ENCODE measurements around the gene SLC7A4. TPM values are rescaled to one million over a fixed set of nuclear protein-coding genes. Genes with fewer than 3 reads are reported as not detected.

SLC7A4 gene
- total and polyA plus RNA-seq, 7 experiments from 2014 or later: 0.08 to 0.13 (median 0.13) TPM; not detected in 4

DNA sequence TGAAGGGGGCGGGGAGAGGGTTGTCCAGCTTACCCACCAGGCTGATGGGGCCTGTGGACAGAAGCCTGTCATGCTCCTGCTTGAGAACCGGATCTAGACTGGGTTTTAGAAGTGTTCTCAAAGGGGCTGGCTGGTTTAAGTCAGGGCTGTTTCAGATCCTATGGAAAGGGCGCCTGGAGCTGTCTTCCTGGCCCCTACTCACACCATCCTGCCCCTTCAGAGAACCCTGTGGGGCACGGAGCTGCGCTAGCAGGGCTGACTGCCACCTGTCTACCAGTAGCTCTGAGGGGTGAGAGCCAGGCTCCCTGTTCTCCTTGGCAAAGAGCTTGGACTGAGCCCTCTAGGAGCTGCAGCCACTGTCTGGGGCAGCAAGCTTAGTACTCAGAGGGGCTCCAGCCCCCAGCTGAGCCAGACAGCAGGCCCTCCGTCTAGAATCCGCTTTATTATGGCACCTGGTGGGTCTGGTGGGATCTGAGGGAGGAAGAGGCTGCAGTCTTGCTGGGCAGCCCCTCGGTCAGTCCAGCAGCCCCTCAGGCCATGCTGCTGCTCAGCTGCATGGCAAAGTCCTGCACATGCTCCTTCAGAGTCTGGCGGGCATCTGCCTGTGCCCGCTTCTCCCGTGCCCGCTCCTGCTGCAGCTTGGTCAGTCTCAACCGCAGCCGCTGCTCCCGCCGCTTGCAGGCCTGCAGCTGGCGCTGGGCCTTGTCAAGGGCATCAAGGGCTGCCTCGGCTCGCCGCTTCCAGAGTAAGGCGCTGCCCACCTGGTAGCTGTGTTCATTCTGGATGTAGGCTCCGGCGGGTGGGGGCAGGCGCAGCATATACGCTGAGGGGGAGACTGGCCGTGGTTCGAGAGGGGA lies 32.8 kb downstream of the SLC7A4 start:
- H3K4me3 Mint-ChIP-seq: peak overlapping the region in 6 of 10 donors; percentile 94 to 98 (median 96)
- Histone ChIP-seq H3K36me3 (ENCODE audit: control insufficient read depth in 2 of 3, insufficient read depth in 3 of 3, low read length in 3 of 3) (peaks cover 0 to 60% (median 3%) of the 10 kb centered on the region in 3 experiments), H3K9me3 (ENCODE audit: control insufficient read depth in 2 of 3, low read length in 3 of 3) (no peaks in the 10 kb centered on the region), H3K27me3 (ENCODE audit: control insufficient read depth in 2 of 2, insufficient read depth in 2 of 2, low read length in 2 of 2) (no peaks in the 10 kb centered on the region), H3K27ac (ENCODE audit: low read depth, low read length) (peak overlapping the region; percentile 94), H3K4me1 (ENCODE audit: control insufficient read depth in 2 of 2, insufficient read depth in 2 of 2, low read length in 2 of 2) (peaks cover 24 to 26% of the 10 kb centered on the region in 2 donors), H3K4me3 (ENCODE audit: low read length) (peak overlapping the region; percentile 79)
- peaks cover 0 to 4% (median 0%) of the 10 kb centered on the region in 11 donors for H3K9me3 Mint-ChIP-seq
- peaks cover 14 to 36% (median 20%) of the 10 kb centered on the region in 7 donors for H3K4me1 Mint-ChIP-seq
- H3K27me3 Mint-ChIP-seq: no peaks in the 10 kb centered on the region
- peaks cover 0 to 4% (median 4%) of the 10 kb centered on the region in 5 donors for H3K36me3 Mint-ChIP-seq
- CTCF ChIA-PET: interaction anchor here (0.9 to 1.2 kb wide), 3 partner anchors 14 to 84 kb away, joined by 3 read pairs; no protein-coding TSS in a partner anchor
- DNase-seq: no peak
- no peak for ATAC-seq
- POLR2A ChIA-PET: interaction anchor here (0.6 to 4.4 kb wide), 8 partner anchors 9 to 1216 kb away, joined by 3 to 21 read pairs (median 4); partner anchors contain the start of gene LZTR1
- intact Hi-C loops (cut with micrococcal nuclease): loop anchor here (2.0 to 10.0 kb wide), 7 partner anchors 17 to 1877 kb away; partner anchors contain the start of genes DGCR2 (in 1 of the 2), HIRA (in 1 of the 2), LZTR1 (in 1 of the 2) and MRPL40 (in 1 of the 2)
- peak overlapping the region in 8 of 9 donors; percentile 55 to 99 (median 98) for H3K27ac Mint-ChIP-seq

DNA sequence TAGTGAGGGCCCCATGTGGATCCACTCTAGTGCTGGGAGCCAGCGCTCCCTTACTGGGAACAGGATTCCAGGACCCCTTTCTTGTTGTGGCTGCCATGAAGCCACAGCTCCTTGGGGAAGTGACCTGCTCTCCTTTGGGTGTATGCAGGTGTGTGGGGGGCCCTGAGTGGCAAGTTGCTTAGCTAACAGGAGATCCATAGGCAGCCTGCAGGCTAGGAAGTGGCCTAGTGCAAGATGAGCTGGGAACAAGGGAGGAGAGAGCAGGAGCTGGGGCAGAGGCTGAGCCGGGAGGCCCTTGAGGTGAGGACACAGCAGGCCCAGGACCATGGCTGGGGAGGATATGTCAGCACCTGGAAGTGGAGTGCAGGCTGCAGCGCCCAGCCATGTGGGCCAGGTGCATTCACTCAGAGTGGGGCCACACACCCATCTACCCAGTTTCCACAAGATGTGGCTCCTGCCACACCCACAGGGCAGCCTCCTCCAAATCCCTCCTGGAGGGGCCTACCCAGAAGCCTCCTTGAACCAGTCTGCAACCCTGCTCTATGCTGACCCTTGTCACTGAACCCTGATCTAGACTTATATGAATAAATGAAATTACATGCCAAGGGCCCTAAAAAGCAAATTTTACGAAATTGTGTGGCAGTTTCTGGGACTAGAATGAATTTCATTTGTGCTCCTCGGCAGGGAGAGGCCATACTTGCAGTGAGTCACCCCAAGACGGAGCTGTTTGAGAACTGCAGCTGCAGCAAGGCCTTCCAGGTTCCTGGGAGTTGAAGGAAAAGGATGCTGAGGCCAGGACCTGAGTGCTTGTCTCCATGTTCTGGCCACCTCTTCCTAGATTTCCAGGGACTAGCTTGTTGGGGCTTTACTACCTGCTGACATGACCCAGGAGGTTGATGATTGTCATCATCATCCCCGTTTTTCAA lies 33.7 kb downstream of the SLC7A4 start:
- peaks cover 0 to 4% (median 4%) of the 10 kb centered on the region in 5 donors for H3K36me3 Mint-ChIP-seq
- CTCF ChIA-PET: interaction anchor here (0.6 to 1.2 kb wide), 3 partner anchors 15 to 84 kb away, joined by 3 read pairs; no protein-coding TSS in a partner anchor
- DNase-seq: no peak

DNA sequence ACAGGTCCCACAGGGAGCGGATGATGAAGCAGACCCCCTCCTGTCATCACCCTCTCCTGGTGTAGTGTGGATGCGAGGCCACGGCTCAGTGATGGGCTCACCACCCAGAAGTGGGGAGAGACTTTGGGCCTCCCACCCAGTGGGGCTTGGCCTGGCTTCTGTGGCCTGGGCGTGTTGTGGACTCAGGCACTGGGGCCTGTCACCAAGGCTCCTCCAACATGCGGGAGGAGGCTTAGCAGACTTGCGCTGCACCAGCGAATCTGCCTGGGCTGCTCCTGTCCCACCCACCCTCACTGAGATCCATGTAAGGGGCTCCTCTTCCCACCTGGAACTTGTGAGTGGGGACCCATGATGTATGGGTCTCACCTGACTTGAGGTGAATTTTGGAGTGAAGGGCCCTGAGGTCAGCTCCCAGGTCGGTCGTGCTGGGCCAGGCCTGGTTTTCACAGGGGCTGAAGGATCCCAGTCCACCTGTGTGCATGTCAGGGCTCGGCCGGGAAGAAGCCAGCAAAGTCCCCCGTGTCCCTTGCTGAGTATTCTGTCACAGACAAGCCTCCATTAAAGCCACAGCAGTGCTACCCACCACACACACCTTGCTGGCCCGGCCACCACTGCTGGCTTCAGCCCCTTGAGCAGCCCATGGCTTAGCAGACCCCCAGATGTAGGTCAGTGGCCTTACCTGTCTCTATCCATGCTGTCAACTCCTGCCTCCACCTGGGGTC lies 34.7 kb downstream of the SLC7A4 start:
- intact Hi-C loops (cut with micrococcal nuclease): no loop called here
- H3K4me3 Mint-ChIP-seq: no peak overlapping the region
- POLR2A ChIA-PET: interaction anchor here (1.0 kb wide), 1 partner anchor 15 kb away, joined by 3 read pairs; the partner anchor contains the start of gene LZTR1
- Histone ChIP-seq H3K4me3 (ENCODE audit: low read length) (no peak overlapping the region), H3K27ac (ENCODE audit: low read depth, low read length) (no peak overlapping the region), H3K36me3 (ENCODE audit: control insufficient read depth in 2 of 3, insufficient read depth in 3 of 3, low read length in 3 of 3) (peaks cover 0 to 78% (median 3%) of the 10 kb centered on the region in 3 experiments), H3K9me3 (ENCODE audit: control insufficient read depth in 2 of 3, low read length in 3 of 3) (no peaks in the 10 kb centered on the region), H3K27me3 (ENCODE audit: control insufficient read depth in 2 of 2, insufficient read depth in 2 of 2, low read length in 2 of 2) (no peaks in the 10 kb centered on the region), H3K4me1 (ENCODE audit: control insufficient read depth in 2 of 2, insufficient read depth in 2 of 2, low read length in 2 of 2) (peaks cover 14% of the 10 kb centered on the region in 2 donors)
- peaks cover 0 to 4% (median 0%) of the 10 kb centered on the region in 11 donors for H3K9me3 Mint-ChIP-seq
- no peaks in the 10 kb centered on the region for H3K27me3 Mint-ChIP-seq
- peaks cover 9 to 26% (median 11%) of the 10 kb centered on the region in 7 donors for H3K4me1 Mint-ChIP-seq
- CTCF ChIA-PET: no interaction called here
- H3K36me3 Mint-ChIP-seq: peaks cover 0 to 4% (median 2%) of the 10 kb centered on the region in 5 donors
- H3K27ac Mint-ChIP-seq: peak overlapping the region in 1 of 9 donors; percentile 72
- ATAC-seq (no peak), DNase-seq (no peak)

More for the DNA sequence above, 33.7 kb downstream of the SLC7A4 start:
- intact Hi-C loops (cut with micrococcal nuclease): no loop called here
- H3K9me3 Mint-ChIP-seq: peaks cover 0 to 4% (median 0%) of the 10 kb centered on the region in 11 donors
- Histone ChIP-seq H3K9me3 (ENCODE audit: control insufficient read depth in 2 of 3, low read length in 3 of 3) (no peaks in the 10 kb centered on the region), H3K27me3 (ENCODE audit: control insufficient read depth in 2 of 2, insufficient read depth in 2 of 2, low read length in 2 of 2) (no peaks in the 10 kb centered on the region), H3K36me3 (ENCODE audit: control insufficient read depth in 2 of 3, insufficient read depth in 3 of 3, low read length in 3 of 3) (peaks cover 0 to 68% (median 3%) of the 10 kb centered on the region in 3 experiments), H3K4me1 (ENCODE audit: control insufficient read depth in 2 of 2, insufficient read depth in 2 of 2, low read length in 2 of 2) (peaks cover 24% of the 10 kb centered on the region in 2 donors), H3K27ac (ENCODE audit: low read depth, low read length) (peak overlapping the region; percentile 17), H3K4me3 (ENCODE audit: low read length) (no peak overlapping the region)
- no peaks in the 10 kb centered on the region for H3K27me3 Mint-ChIP-seq
- peak overlapping the region in 8 of 9 donors; percentile 6 to 83 (median 64) for H3K27ac Mint-ChIP-seq
- peaks cover 14 to 34% (median 20%) of the 10 kb centered on the region in 7 donors for H3K4me1 Mint-ChIP-seq
- peak overlapping the region in 7 of 10 donors; percentile 13 to 45 (median 38) for H3K4me3 Mint-ChIP-seq
- no peak for ATAC-seq
- POLR2A ChIA-PET: interaction anchor here (0.5 to 1.3 kb wide), 6 partner anchors 8 to 1217 kb away, joined by 3 to 5 read pairs (median 3); partner anchors contain the start of gene LZTR1

DNA sequence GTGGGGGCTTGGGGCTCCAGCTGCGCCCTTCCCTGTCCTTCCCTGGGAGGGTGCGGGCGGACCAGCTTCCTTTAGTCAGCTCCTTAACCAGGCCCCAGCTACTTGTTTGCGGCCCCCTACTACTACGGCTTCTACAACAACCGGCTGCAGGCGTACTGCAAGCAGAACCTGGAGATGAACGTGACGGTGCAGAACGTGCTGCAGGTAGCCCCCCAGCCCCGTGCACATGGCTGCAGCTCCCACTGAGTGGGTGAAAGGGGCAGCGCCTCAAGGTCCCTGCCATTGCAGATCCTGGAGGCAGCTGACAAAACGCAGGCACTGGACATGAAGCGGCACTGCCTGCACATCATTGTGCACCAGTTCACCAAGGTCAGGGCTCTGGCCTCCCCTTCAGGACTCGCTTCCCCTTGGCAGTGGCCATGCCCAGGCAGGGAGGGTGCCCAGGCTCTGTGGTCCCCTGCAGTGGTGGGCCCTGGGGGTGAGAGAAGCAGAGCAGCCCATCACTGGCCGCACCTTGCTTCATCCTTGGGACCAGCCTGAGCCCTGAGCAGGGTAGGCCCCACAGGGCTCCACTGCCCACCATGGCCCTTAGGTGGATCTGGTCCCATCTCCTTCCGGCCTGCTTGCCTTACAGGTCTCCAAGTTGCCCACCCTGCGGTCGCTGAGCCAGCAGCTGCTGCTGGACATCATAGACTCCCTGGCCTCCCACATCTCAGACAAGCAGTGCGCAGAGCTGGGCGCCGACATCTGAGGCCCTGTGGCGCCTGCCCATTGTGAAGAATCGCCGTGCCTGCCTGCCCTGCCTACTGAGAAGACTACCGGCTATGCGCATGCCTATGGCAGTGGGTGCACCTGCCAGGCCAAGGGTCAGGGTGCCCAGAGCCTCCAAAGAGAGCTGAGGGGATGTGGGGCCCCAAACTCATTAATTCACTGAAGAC lies 35.5 kb downstream of the SLC7A4 start:
- CTCF ChIA-PET: no interaction called here
- no peak for ATAC-seq

DNA sequence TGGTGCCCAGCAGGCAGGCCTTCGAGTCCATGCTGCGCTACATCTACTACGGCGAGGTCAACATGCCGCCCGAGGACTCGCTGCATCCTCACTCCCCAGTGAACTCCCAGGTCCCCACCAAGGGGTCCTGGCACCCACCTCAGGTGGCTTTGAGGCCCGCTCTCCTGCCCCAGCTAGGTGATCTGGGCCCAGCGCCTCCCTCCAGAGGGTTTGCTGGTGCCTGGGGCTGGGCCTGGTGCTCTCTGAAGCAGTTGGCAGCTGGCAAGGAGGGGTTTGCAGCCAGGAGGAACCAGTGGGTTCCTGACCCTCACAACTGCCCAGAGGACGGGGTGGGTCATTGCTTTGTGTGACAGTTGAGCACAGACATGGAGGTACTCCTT lies 36.3 kb downstream of the SLC7A4 start:
- H3K27me3 Mint-ChIP-seq: no peaks in the 10 kb centered on the region
- H3K9me3 Mint-ChIP-seq: no peaks in the 10 kb centered on the region
- intact Hi-C loops (cut with micrococcal nuclease): no loop called here
- ATAC-seq: no peak
- no peaks in the 10 kb centered on the region for H3K27me3 ChIP-seq (ENCODE audit: control insufficient read depth in 2 of 2, insufficient read depth in 2 of 2, low read length in 2 of 2)
- H3K36me3 ChIP-seq (ENCODE audit: control insufficient read depth in 2 of 3, insufficient read depth in 3 of 3, low read length in 3 of 3): peaks cover 0 to 94% (median 10%) of the 10 kb centered on the region in 3 experiments
- no peaks in the 10 kb centered on the region for H3K36me3 Mint-ChIP-seq
- no peak overlapping the region for H3K4me3 Mint-ChIP-seq
- peaks cover 9 to 14% of the 10 kb centered on the region in 2 donors for H3K4me1 ChIP-seq (ENCODE audit: control insufficient read depth in 2 of 2, insufficient read depth in 2 of 2, low read length in 2 of 2)
- H3K4me1 Mint-ChIP-seq: peaks cover 5 to 19% (median 11%) of the 10 kb centered on the region in 7 donors
- DNase-seq: no peak
- H3K27ac ChIP-seq (ENCODE audit: low read depth, low read length): no peak overlapping the region
- ChIA-PET CTCF (no interaction called here), POLR2A (no interaction called here)
- no peaks in the 10 kb centered on the region for H3K9me3 ChIP-seq (ENCODE audit: control insufficient read depth in 2 of 3, low read length in 3 of 3)
- no peak overlapping the region for H3K4me3 ChIP-seq (ENCODE audit: low read length)
- peak overlapping the region in 4 of 9 donors; percentile 22 to 70 (median 53) for H3K27ac Mint-ChIP-seq

More for the DNA sequence above, 35.5 kb downstream of the SLC7A4 start:
- Mint-ChIP-seq H3K36me3 (peaks cover 0 to 4% (median 2%) of the 10 kb centered on the region in 5 donors), H3K9me3 (peaks cover 0 to 4% (median 0%) of the 10 kb centered on the region in 11 donors), H3K4me3 (no peak overlapping the region), H3K27me3 (no peaks in the 10 kb centered on the region), H3K4me1 (peaks cover 7 to 25% (median 11%) of the 10 kb centered on the region in 7 donors), H3K27ac (peak overlapping the region in 4 of 9 donors; percentile 14 to 50 (median 30))
- Histone ChIP-seq H3K36me3 (ENCODE audit: control insufficient read depth in 2 of 3, insufficient read depth in 3 of 3, low read length in 3 of 3) (peaks cover 0 to 86% (median 10%) of the 10 kb centered on the region in 3 experiments), H3K4me3 (ENCODE audit: low read length) (no peak overlapping the region), H3K9me3 (ENCODE audit: control insufficient read depth in 2 of 3, low read length in 3 of 3) (no peaks in the 10 kb centered on the region), H3K27ac (ENCODE audit: low read depth, low read length) (no peak overlapping the region), H3K4me1 (ENCODE audit: control insufficient read depth in 2 of 2, insufficient read depth in 2 of 2, low read length in 2 of 2) (peaks cover 12 to 14% of the 10 kb centered on the region in 2 donors), H3K27me3 (ENCODE audit: control insufficient read depth in 2 of 2, insufficient read depth in 2 of 2, low read length in 2 of 2) (no peaks in the 10 kb centered on the region)
- POLR2A ChIA-PET: interaction anchor here (1.0 kb wide), 1 partner anchor 14 kb away, joined by 3 read pairs; the partner anchor contains the start of gene LZTR1
- no peak for DNase-seq
- intact Hi-C loops (cut with micrococcal nuclease): no loop called here
